A673 (cell line): ENCODE results near the gene TTC28.

Experiments used
- CTCF ChIP-seq: fragments of 300-800, 200-600 bp; sonication (generic); conservative IDR thresholded peaks from 2 replicates; pipeline ENCODE4 v1.5.1; 2017; ENCODE audit warnings: low read depth, mild to moderate bottlenecking, antibody characterized with exemption, low read length, moderate library complexity, mixed read lengths
- EZH2 ChIP-seq: fragments of 200-600 bp; sonication (generic); IDR thresholded peaks from 2 replicates; pipeline ENCODE4 v1.6.1; 2017; ENCODE audit warnings: borderline replicate concordance, low read depth, mild to moderate bottlenecking, mixed read lengths, antibody characterized with exemption, low read length; ENCODE audit not compliant: poor library complexity, severe bottlenecking

- no peak for TF ChIP-seq CTCF
- TF ChIP-seq EZH2 = no peak
Observed at GRCh38 chr22:28259774-28260312, 419.8 kb downstream of the TTC28 start.
